ENCODE data around the gene CFAP47. TPM values are rescaled to one million over a fixed set of nuclear protein-coding genes. Genes with fewer than 3 reads are reported as not detected.
"Not testable (repeated sequence)": the region's sequence is repeated elsewhere in the genome, so short reads cannot be mapped to it uniquely, and the experiment has no call there.

The CFAP47 gene
- total RNA-seq, 1 experiment from 2014 or later, result 0.05 TPM

DNA sequence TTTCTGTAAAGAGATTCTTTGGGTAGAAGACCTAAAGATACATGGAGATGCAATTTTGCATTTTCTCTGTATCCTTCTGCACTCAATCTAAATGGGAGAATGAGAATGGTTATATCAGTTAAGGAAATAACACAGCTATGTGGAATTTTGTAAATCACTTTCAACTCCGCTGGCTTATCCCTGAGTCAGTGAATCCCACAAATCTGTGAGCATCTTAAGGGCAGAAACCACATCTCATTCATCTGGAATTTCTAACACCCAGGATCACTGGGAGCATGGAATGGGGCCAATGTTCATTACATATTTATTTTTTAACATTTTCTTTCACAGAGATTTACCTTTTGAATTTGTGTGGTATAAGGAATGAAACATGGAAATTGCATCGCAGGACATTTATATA, 167.8 kb downstream of the CFAP47 start:
- TF ChIP-seq, protein P1, sequence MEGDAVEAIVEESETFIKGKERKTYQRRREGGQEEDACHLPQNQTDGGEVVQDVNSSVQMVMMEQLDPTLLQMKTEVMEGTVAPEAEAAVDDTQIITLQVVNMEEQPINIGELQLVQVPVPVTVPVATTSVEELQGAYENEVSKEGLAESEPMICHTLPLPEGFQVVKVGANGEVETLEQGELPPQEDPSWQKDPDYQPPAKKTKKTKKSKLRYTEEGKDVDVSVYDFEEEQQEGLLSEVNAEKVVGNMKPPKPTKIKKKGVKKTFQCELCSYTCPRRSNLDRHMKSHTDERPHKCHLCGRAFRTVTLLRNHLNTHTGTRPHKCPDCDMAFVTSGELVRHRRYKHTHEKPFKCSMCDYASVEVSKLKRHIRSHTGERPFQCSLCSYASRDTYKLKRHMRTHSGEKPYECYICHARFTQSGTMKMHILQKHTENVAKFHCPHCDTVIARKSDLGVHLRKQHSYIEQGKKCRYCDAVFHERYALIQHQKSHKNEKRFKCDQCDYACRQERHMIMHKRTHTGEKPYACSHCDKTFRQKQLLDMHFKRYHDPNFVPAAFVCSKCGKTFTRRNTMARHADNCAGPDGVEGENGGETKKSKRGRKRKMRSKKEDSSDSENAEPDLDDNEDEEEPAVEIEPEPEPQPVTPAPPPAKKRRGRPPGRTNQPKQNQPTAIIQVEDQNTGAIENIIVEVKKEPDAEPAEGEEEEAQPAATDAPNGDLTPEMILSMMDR (IDR thresholded peaks at IDR 0.05), result no peak
- TF ChIP-seq, protein P2, sequence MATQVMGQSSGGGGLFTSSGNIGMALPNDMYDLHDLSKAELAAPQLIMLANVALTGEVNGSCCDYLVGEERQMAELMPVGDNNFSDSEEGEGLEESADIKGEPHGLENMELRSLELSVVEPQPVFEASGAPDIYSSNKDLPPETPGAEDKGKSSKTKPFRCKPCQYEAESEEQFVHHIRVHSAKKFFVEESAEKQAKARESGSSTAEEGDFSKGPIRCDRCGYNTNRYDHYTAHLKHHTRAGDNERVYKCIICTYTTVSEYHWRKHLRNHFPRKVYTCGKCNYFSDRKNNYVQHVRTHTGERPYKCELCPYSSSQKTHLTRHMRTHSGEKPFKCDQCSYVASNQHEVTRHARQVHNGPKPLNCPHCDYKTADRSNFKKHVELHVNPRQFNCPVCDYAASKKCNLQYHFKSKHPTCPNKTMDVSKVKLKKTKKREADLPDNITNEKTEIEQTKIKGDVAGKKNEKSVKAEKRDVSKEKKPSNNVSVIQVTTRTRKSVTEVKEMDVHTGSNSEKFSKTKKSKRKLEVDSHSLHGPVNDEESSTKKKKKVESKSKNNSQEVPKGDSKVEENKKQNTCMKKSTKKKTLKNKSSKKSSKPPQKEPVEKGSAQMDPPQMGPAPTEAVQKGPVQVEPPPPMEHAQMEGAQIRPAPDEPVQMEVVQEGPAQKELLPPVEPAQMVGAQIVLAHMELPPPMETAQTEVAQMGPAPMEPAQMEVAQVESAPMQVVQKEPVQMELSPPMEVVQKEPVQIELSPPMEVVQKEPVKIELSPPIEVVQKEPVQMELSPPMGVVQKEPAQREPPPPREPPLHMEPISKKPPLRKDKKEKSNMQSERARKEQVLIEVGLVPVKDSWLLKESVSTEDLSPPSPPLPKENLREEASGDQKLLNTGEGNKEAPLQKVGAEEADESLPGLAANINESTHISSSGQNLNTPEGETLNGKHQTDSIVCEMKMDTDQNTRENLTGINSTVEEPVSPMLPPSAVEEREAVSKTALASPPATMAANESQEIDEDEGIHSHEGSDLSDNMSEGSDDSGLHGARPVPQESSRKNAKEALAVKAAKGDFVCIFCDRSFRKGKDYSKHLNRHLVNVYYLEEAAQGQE (IDR thresholded peaks at IDR 0.05; ENCODE audit: insufficient read depth in 1 of 2, low read depth in 2 of 2, low read length in 1 of 2), result no peak
- TF ChIP-seq POLR2AphosphoS5 (IDR thresholded peaks at IDR 0.05; ENCODE audit: low read depth, low read length) (no peak), SIN3A (IDR thresholded peaks at IDR 0.05; ENCODE audit: borderline replicate concordance, insufficient read depth, low read depth, low read length) (no peak), TCF7L2 (IDR thresholded peaks at IDR 0.05; ENCODE audit: low read depth, low read length) (no peak)
- no peak for DNase-seq (ENCODE audit: low read depth, low spot score)
- no peaks in the 10 kb centered on the region for H3K4me1 ChIP-seq (ENCODE audit: control insufficient read depth, insufficient read depth, low read length)
- no peaks in the 10 kb centered on the region for H3K9me3 ChIP-seq (ENCODE audit: control insufficient read depth, insufficient read depth, low read depth, low read length)
- no peaks in the 10 kb centered on the region for H3K27me3 ChIP-seq (ENCODE audit: control insufficient read depth, insufficient read depth, low read length)
- intact Hi-C loops (cut with micrococcal nuclease; ENCODE audit: unreplicated experiment), result no loop called here
- no peaks in the 10 kb centered on the region for H3K36me3 ChIP-seq (ENCODE audit: control insufficient read depth, insufficient read depth, low read length)
- H3K4me3 ChIP-seq (ENCODE audit: low read depth in 2 of 2, low read length in 2 of 2), result no peak overlapping the region
- no peak for ATAC-seq
- in situ Hi-C loops (cut with HindIII; ENCODE audit: low pct_unique_long_range_greater_than_20kb, low sequenced_read_pairs), result no loop called here
- no peak overlapping the region for H3K27ac ChIP-seq (ENCODE audit: low read length)
- ChIA-PET CTCF (no interaction called here), POLR2A (no interaction called here)
- no TSS peak for BruUV-seq (replicated peaks)

DNA sequence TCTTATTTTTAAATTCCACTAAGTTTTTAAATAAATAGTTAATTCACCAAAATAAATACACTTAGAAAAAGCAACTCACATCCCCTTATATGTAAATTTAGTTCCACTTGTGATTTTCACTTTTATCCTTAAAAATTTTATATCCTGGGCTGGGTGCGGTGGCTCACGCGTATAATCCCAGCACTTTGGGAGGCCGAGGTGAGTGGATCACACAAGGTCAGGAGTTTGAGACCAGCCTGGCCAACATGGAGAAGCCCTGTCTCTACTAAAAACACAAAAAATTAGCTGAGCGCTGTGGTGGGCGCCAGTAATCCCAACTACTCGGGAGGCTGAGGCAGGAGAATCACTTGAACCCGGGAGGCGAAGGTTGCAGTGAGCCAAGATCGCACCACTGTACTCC, 169.4 kb downstream of the CFAP47 start:
- H3K36me3 ChIP-seq (ENCODE audit: control insufficient read depth, insufficient read depth, low read length); BruUV-seq (replicated peaks); H3K4me1 ChIP-seq (ENCODE audit: control insufficient read depth, insufficient read depth, low read length); POLR2A ChIA-PET; H3K4me3 ChIP-seq (ENCODE audit: low read depth in 2 of 2, low read length in 2 of 2); CTCF ChIA-PET; DNase-seq (ENCODE audit: low read depth, low spot score); H3K27me3 ChIP-seq (ENCODE audit: control insufficient read depth, insufficient read depth, low read length); H3K27ac ChIP-seq (ENCODE audit: low read length); H3K9me3 ChIP-seq (ENCODE audit: control insufficient read depth, insufficient read depth, low read depth, low read length); in situ Hi-C loops (cut with HindIII; ENCODE audit: low pct_unique_long_range_greater_than_20kb, low sequenced_read_pairs); intact Hi-C loops (cut with micrococcal nuclease; ENCODE audit: unreplicated experiment); ATAC-seq: not testable (repeated sequence)

DNA sequence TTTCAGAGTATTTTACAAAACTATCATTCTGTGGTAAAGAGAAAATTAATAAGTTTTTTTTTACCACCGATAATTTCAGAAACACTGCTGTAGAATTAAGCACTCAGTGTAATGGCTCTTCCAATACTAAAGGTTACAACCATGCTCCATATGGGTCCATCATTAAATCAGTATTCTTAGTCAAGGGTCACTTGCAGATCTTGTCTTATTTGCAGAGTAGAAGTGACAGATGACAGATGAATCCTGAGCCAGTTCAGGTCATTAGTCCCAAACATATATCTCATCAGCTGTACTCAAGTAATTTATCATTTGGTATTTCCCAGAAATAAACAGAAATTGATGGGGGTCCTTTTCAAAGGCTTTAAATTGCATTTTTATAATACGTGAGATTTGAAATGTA, 182.9 kb downstream of the CFAP47 start:
- Histone ChIP-seq H3K36me3 (ENCODE audit: control insufficient read depth, insufficient read depth, low read length) (no peaks in the 10 kb centered on the region), H3K4me1 (ENCODE audit: control insufficient read depth, insufficient read depth, low read length) (no peaks in the 10 kb centered on the region), H3K27ac (ENCODE audit: low read length) (no peak overlapping the region), H3K27me3 (ENCODE audit: control insufficient read depth, insufficient read depth, low read length) (no peaks in the 10 kb centered on the region), H3K9me3 (ENCODE audit: control insufficient read depth, insufficient read depth, low read depth, low read length) (no peaks in the 10 kb centered on the region), H3K4me3 (ENCODE audit: low read depth in 2 of 2, low read length in 2 of 2) (no peak overlapping the region)
- in situ Hi-C loops (cut with HindIII; ENCODE audit: low pct_unique_long_range_greater_than_20kb, low sequenced_read_pairs) (no loop called here), intact Hi-C loops (cut with micrococcal nuclease; ENCODE audit: unreplicated experiment) (no loop called here)
- BruUV-seq (replicated peaks), result no TSS peak
- DNase-seq (ENCODE audit: low read depth, low spot score) (no peak), ATAC-seq (no peak)
- ChIA-PET POLR2A (no interaction called here), CTCF (no interaction called here)
- no peak for TF ChIP-seq SIN3A (IDR thresholded peaks at IDR 0.05; ENCODE audit: borderline replicate concordance, insufficient read depth, low read depth, low read length)
- TF ChIP-seq, protein P2 (IDR thresholded peaks at IDR 0.05; ENCODE audit: insufficient read depth in 1 of 2, low read depth in 2 of 2, low read length in 1 of 2), result no peak
- TF ChIP-seq, protein P1 (IDR thresholded peaks at IDR 0.05), result no peak
- no peak for TF ChIP-seq POLR2AphosphoS5 (IDR thresholded peaks at IDR 0.05; ENCODE audit: low read depth, low read length)
- no peak for TF ChIP-seq TCF7L2 (IDR thresholded peaks at IDR 0.05; ENCODE audit: low read depth, low read length)

Data from Panc1 (cell line).